ENCODE results near the gene FFAR1.
"Not testable (repeated sequence)": the region's sequence is repeated elsewhere in the genome, so short reads cannot be mapped to it uniquely, and the experiment has no call there.

The FFAR1 gene

GRCh38 chr19:35344511-35345031 is 3.1 kb upstream of the FFAR1 start:
- no peak for DNase-seq

DNA sequence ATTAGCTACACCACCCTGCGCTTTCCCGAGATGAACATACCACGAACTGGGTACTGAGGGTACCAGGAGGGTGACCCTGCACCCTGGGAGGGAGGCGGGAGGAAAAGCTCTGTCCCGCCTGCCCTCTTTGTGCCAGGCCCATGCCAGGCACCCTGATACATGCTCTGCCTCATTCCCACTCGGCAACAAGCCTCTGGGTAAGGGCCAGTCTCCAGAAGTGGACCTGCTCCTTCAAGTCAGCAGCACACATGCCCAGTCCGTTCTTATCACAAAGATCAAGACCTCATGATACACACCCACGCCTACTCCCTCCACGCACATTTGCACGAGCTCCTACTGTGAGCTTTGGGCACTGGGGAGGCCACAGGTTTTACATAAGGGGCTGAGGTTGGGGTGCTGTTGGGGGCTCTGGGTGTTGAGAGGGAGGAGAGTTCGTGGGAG is 2.0 kb upstream of the FFAR1 start:
- DNase-seq, result no peak

DNA sequence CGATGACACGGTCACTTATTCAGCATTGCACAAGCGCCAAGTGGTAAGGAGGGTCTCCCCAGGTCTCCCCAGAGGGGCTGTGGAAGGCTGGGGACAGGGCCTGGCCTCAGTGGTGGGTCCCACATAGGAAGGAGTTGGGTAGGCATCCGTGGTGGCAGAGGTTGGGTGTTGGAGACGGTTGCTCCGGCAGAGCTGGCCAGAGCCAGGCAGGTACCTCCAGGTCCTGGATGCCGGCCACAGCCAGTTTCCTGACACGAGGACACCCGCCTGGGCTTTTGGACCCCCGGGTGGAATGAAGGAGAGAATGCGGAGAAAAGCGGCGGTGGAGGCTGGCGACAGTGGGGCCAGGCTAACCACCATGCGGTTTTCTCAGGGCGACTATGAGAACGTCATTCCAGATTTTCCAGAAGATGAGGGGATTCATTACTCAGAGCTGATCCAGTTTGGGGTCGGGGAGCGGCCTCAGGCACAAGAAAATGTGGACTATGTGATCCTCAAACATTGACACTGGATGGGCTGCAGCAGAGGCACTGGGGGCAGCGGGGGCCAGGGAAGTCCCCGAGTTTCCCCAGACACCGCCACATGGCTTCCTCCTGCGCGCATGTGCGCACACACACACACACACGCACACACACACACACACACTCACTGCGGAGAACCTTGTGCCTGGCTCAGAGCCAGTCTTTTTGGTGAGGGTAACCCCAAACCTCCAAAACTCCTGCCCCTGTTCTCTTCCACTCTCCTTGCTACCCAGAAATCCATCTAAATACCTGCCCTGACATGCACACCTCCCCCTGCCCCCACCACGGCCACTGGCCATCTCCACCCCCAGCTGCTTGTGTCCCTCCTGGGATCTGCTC is 1.3 kb upstream of the FFAR1 start:
- DNase-seq, result no peak

DNA sequence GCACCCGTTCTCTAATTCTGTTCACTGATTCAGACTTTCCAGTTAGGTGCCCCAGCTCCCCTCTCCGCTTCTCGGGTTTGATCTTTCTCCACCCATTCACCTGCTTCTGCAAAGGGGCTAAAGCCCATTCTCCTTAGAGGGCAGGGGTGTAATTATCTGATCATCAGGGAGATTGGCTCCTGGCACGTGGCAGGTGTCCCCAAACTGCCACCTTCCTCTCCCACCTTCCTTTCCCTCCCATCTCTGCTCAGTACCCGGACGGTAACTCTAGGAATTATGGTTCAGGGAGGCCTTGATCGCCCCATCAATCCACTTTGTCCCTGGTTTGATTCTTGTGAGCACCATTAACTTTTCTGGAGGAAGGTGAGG is 212 bp downstream of the FFAR1 start:
- no peak for DNase-seq

- no peak for DNase-seq
Observed at GRCh38 chr19:35348911-35349611, 1.4 kb downstream of the FFAR1 start.

- DNase-seq, result no peak
Observed at GRCh38 chr19:35349614-35350521, 2.2 kb downstream of the FFAR1 start.

DNA sequence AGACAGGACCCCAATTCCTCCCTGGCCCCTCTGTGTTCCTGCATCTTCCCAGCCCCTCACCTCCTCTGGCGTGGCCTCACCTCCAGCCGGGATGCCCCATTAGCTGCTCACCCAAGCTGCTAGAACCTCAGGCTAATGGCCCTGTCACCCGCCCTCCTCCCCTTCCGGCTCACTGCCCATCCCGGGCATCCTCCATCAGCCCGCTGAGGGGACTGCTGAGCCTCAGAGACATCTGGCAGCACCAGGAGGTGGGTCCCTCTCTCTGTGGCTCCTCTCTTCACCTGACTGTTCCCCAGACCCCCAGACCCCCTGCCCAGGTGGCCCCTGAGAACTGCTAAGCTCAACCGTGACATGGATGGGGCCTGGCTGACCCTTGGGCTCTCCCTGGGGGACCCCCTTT is 2.9 kb downstream of the FFAR1 start:
- DNase-seq, result no peak

- DNase-seq, result no peak
Observed at GRCh38 chr19:35351411-35352176, 3.9 kb downstream of the FFAR1 start.

- DNase-seq, result no peak
Observed at GRCh38 chr19:35352177-35352447, 4.4 kb downstream of the FFAR1 start.

- peak; percentile 75 for DNase-seq
Observed at GRCh38 chr19:35352448-35353304, 5.0 kb downstream of the FFAR1 start.

DNA sequence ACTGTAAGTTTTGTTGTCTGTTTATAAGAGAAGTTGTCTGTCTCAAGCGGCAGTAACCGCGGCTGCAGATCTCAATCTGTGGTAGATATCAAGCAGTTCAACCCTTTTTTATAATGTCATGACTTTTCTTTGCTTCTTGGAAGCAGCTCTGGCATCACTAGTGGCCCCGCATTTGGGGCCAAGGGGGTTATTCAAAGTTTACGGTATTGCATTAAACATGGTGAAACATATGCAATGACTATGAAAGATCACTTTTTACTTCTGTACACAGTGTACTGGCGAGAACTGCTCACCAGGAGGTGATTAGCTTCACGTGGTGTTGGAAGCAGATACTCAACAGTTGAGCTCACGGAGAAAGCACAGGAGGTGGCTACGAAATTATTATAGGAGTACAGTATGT is 5.9 kb downstream of the FFAR1 start:
- no peak for DNase-seq

- DNase-seq, result no peak
Observed at GRCh38 chr19:35354898-35355297, 7.2 kb downstream of the FFAR1 start.

GRCh38 chr19:35355791-35356460 is 8.2 kb downstream of the FFAR1 start:
- DNase-seq, result no peak

GRCh38 chr19:35357867-35358573 is 10.3 kb downstream of the FFAR1 start, which contains the start of gene FFAR3:
TSS of gene FFAR3 (plus strand) at chr19:35358460. CDS start at chr19:35358891, 431 bp downstream.
- DNase-seq, result no peak

- not testable (repeated sequence) for DNase-seq
Observed at GRCh38 chr19:35358834-35359233, 11.1 kb downstream of the FFAR1 start.

DNA sequence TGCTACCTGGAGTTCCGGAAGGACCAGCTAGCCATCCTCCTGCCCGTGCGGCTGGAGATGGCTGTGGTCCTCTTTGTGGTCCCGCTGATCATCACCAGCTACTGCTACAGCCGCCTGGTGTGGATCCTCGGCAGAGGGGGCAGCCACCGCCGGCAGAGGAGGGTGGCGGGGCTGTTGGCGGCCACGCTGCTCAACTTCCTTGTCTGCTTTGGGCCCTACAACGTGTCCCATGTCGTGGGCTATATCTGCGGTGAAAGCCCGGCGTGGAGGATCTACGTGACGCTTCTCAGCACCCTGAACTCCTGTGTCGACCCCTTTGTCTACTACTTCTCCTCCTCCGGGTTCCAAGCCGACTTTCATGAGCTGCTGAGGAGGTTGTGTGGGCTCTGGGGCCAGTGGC is 11.7 kb downstream of the FFAR1 start:
- DNase-seq, result not testable (repeated sequence)

DNA sequence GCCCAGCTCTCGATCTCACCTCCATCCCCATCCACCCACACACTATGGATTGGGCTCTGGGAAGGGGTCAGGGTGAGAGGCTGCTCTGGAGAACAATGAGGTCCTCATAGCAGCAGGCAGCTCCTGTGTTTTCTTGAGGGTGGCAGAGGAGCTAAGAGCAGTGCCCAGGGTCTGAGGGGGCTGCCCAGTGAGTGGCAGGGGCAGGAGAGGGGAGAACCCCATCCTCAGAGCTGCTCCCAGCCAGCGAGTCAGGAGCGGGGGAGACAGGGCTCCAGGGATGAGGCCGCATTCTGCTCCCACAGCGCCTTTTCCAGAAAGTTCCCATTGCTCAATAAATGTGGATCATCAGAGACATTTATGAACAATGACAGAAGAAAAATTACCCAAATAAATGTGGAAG is 12.4 kb downstream of the FFAR1 start:
- DNase-seq, result not testable (repeated sequence)

DNA sequence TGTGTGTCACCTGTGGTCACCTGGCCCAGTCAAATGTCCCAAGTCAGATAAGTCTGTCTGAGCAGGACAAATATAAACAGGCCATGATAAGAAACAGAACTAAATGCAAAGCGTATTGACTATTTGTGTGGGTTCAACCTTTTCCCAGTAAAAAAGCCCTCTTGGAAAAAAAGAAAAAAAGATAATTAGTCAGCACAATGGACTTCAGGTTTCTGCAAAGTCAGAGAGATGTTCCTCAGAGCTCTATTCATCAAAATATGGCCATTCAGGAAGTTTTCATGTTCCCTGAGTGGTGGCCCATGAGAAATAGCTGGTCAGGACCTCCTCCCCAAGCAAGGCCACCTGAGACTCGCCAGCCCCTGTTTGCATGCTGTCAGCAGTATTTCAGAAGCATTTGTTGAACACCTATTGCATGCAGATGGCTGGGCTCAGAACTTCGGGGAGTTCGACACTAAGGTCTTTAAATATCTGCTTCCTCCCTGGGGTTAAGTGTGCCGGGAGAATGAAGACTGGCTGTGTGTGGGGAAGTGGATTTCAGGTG is 13.2 kb downstream of the FFAR1 start:
- no peak for DNase-seq

- DNase-seq, result no peak
Observed at GRCh38 chr19:35362261-35363000, 14.7 kb downstream of the FFAR1 start.

Data from femur (tissue), 1 donor.